GM12864 (cell line): Measurements from ENCODE around the gene MYH10.

Experiments used
- DNase-seq: peaks from one replicate; pipeline ENCODE4 v3.0.0-alpha.2; 2011; ENCODE audit warnings: low read depth
- H3K4me3 ChIP-seq: 2 replicates; pipeline ENCODE4 v1.5.1; 2011; ENCODE audit warnings: mild to moderate bottlenecking, low read depth, low read length, control low read depth
- CTCF ChIP-seq: IDR thresholded peaks from 2 replicates; pipeline ENCODE4 v1.5.1; 2011; ENCODE audit warnings: low read depth, mild to moderate bottlenecking, moderate library complexity, low read length, control low read depth, inconsistent platforms; ENCODE audit errors: missing control alignments

MYH10 gene

GRCh38 chr17:8583954-8584353 lies 46.6 kb downstream of the MYH10 start:
- no peak overlapping the region for H3K4me3 ChIP-seq
- DNase-seq: no peak
- no peak for TF ChIP-seq CTCF

- H3K4me3 ChIP-seq: no peak overlapping the region
These were observed 49.4 kb downstream of the MYH10 start for GRCh38 chr17:8580952-8581658.

GRCh38 chr17:8577868-8578267 lies 52.7 kb downstream of the MYH10 start:
- DNase-seq: no peak
- no peak for TF ChIP-seq CTCF
- H3K4me3 ChIP-seq: no peak overlapping the region

More at GRCh38 chr17:8580952-8581658, 49.4 kb downstream of the MYH10 start:
- peak; percentile 31 for DNase-seq
- no peak for TF ChIP-seq CTCF

- H3K4me3 ChIP-seq: no peak overlapping the region
- no peak for TF ChIP-seq CTCF
- no peak for DNase-seq
These were observed 53.8 kb downstream of the MYH10 start for GRCh38 chr17:8576559-8577294.

GRCh38 chr17:8574687-8575086 lies 55.8 kb downstream of the MYH10 start:
- H3K4me3 ChIP-seq: no peak overlapping the region
- no peak for TF ChIP-seq CTCF
- DNase-seq: no peak

GRCh38 chr17:8572764-8573163 lies 57.8 kb downstream of the MYH10 start:
- no peak for DNase-seq
- no peak for TF ChIP-seq CTCF

More at GRCh38 chr17:8572764-8573163, 57.8 kb downstream of the MYH10 start:
- no peak overlapping the region for H3K4me3 ChIP-seq
